HG03045 (cell line): ENCODE data around the gene AGO3.

ENCODE experiments used
- ATAC-seq: cut with Tn5 transposase; IDR thresholded peaks from one replicate; pipeline ENCODE4 v1.9.1; 2021; ENCODE audit warnings: mild to moderate bottlenecking, moderate library complexity; ENCODE audit not compliant: unreplicated experiment

The AGO3 gene

GRCh38 chr1:36080801-36081200 lies 149.9 kb downstream of the AGO3 start:
- ATAC-seq, result no peak

- ATAC-seq, result no peak
Observed at GRCh38 chr1:36081926-36082485, 151.1 kb downstream of the AGO3 start.

GRCh38 chr1:36083219-36083618 lies 152.3 kb downstream of the AGO3 start:
- no peak for ATAC-seq

- ATAC-seq, result no peak
Observed at GRCh38 chr1:36083635-36084496, 153.0 kb downstream of the AGO3 start, which contains the start of gene TEKT2. TSS of gene TEKT2 (plus strand) at chr1:36084094. CDS start at chr1:36084922, 828 bp downstream.

- no peak for ATAC-seq
Observed at GRCh38 chr1:36084497-36085115, 153.7 kb downstream of the AGO3 start.

GRCh38 chr1:36085126-36085525 lies 154.2 kb downstream of the AGO3 start:
- no peak for ATAC-seq

GRCh38 chr1:36085686-36086526 lies 155.0 kb downstream of the AGO3 start:
- ATAC-seq, result no peak

- ATAC-seq, result no peak
Observed at GRCh38 chr1:36086529-36087232, 155.8 kb downstream of the AGO3 start.

- no peak for ATAC-seq
Observed at GRCh38 chr1:36087233-36088123, 156.6 kb downstream of the AGO3 start.

GRCh38 chr1:36088265-36088576 lies 157.3 kb downstream of the AGO3 start:
- no peak for ATAC-seq

- ATAC-seq, result peak; percentile 78
Observed at GRCh38 chr1:36088577-36089392, 157.9 kb downstream of the AGO3 start, which contains the start of gene ADPRS. TSS of gene ADPRS (plus strand) at chr1:36088892. CDS start at chr1:36088905, 13 bp downstream.

GRCh38 chr1:36089393-36090121 lies 158.7 kb downstream of the AGO3 start:
- no peak for ATAC-seq

- no peak for ATAC-seq
Observed at GRCh38 chr1:36091141-36091540, 160.2 kb downstream of the AGO3 start.

- no peak for ATAC-seq
Observed at GRCh38 chr1:36091698-36092097, 160.8 kb downstream of the AGO3 start.

GRCh38 chr1:36092166-36092797 lies 161.4 kb downstream of the AGO3 start:
- no peak for ATAC-seq

GRCh38 chr1:36092798-36093185 lies 161.9 kb downstream of the AGO3 start:
- ATAC-seq, result no peak

GRCh38 chr1:36093226-36093625 lies 162.3 kb downstream of the AGO3 start:
- no peak for ATAC-seq
